K562 (cell line): ENCODE results near the gene RTF1. TPM values are rescaled to one million over a fixed set of nuclear protein-coding genes. Genes with fewer than 3 reads are reported as not detected.

Source experiments
- ATAC-seq: fragments of 200-7000 bp; cut with Tn5 transposase; 3 replicates; pipeline ENCODE4 v1.9.1; 2020; ENCODE audit warnings: moderate library complexity
- BruUV-seq: library from RNA; stranded (reverse); fragments of 400-500 nt; replicated peaks from 2 replicates; lab custom pipeline; 2021; lab: Mats Ljungman, UMichigan
- CTCF ChIA-PET: fragments of 300-600 bp; formaldehyde crosslinking; extraction: SDS; loops from one replicate; lab custom pipeline; 2021; ENCODE audit warnings: low intra/inter-chr PET ratio; lab: Yijun Ruan, JAX
- POLR2A ChIA-PET: fragments of 300-600, 350-650 bp; sonication (Branson Sonifier 250); formaldehyde crosslinking; extraction: SDS; loops from one replicate; lab custom pipeline; 2021; ENCODE audit warnings: antibody characterized with exemption, inconsistent platforms; lab: Yijun Ruan, JAX
- DNase-seq, 4 experiments: peaks; one replicate each; pipeline versions ENCODE4 v3.0.0 to v3.0.0-alpha.2; 2011 to 2018; ENCODE audit warnings: low spot score in 3 of 4, mixed read lengths in 3 of 4; ENCODE audit errors: extremely low read depth in 1 of 4
- FAIRE-seq: peaks from 2 replicates; lab custom pipeline; 2011; peaks lifted over from hg19 to GRCh38; lab: Jason Lieb, UNC
- H2AFZ ChIP-seq: 2 replicates; pipeline ENCODE4 v1.6.0; 2011; ENCODE audit warnings: low read depth, low read length, control low read depth, inconsistent platforms
- H3K27ac ChIP-seq: fragments of 200-600 bp; 3 replicates; pipeline ENCODE4 v1.8.0; 2011; ENCODE audit warnings: low read depth, mild to moderate bottlenecking, control low read depth, inconsistent platforms, low read length, moderate library complexity, mixed read lengths; ENCODE audit errors: extremely low read depth
- H3K27me3 ChIP-seq, 2 experiments: fragments of 300-600 bp in 1 of 2; 2 replicates in 1 of 2; 3 replicates in 1 of 2; pipeline versions ENCODE4 v1.6.0 to v1.8.0; 2011; ENCODE audit warnings: inconsistent platforms in 2 of 2, low read length in 2 of 2, mild to moderate bottlenecking in 1 of 2, mixed read lengths in 1 of 2, moderate library complexity in 1 of 2; ENCODE audit not compliant: control insufficient read depth in 2 of 2, insufficient read depth in 2 of 2
- H3K36me3 ChIP-seq: fragments of 300-600 bp; 3 replicates; pipeline ENCODE4 v1.8.0; 2011; ENCODE audit warnings: mild to moderate bottlenecking, low read length, inconsistent platforms; ENCODE audit not compliant: control insufficient read depth, insufficient read depth
- H3K4me1 ChIP-seq, 2 experiments: fragments of 200-600 bp in 1 of 2; replicated peaks in 1 of 2; 2 replicates in 1 of 2; 3 replicates in 1 of 2; pipeline versions ENCODE4 v1.5.1 to v1.8.0; 2011; ENCODE audit warnings: inconsistent platforms in 2 of 2, low read length in 2 of 2, mild to moderate bottlenecking in 1 of 2, mixed read lengths in 1 of 2, moderate library complexity in 1 of 2; ENCODE audit not compliant: control insufficient read depth in 2 of 2, insufficient read depth in 2 of 2
- H3K4me2 ChIP-seq: 2 replicates; pipeline ENCODE4 v1.6.1; 2011; ENCODE audit warnings: low read length, control low read depth, inconsistent platforms, mixed read lengths; ENCODE audit not compliant: insufficient read depth
- H3K4me3 ChIP-seq: fragments of 200-600 bp; sonication (generic), shearing (Covaris generic); 2 replicates; pipeline ENCODE4 v1.5.1; 2016; ENCODE audit warnings: control low read depth, inconsistent platforms
- H3K79me2 ChIP-seq: fragments of 200-600 bp; 3 replicates; pipeline ENCODE4 v1.8.0; 2011; ENCODE audit warnings: low read length, inconsistent platforms; ENCODE audit not compliant: control insufficient read depth, insufficient read depth
- H3K9ac ChIP-seq, 2 experiments: 2 replicates each; pipeline versions ENCODE4 v1.6.0 to v1.6.1; 2011; ENCODE audit warnings: low read depth in 2 of 2, low read length in 2 of 2, control low read depth in 1 of 2, inconsistent platforms in 1 of 2, mild to moderate bottlenecking in 1 of 2, mixed read lengths in 1 of 2; ENCODE audit not compliant: insufficient read depth in 1 of 2
- H3K9me1 ChIP-seq: one replicate; pipeline ENCODE4 v1.6.0; 2011; ENCODE audit warnings: inconsistent platforms, mild to moderate bottlenecking, low read length, moderate library complexity; ENCODE audit not compliant: control insufficient read depth, insufficient read depth
- H3K9me3 ChIP-seq: replicated peaks from 2 replicates; pipeline ENCODE4 v1.5.1; 2011; ENCODE audit warnings: low read depth, low read length, inconsistent platforms; ENCODE audit not compliant: control insufficient read depth, insufficient read depth
- H4K20me1 ChIP-seq: replicated peaks from 2 replicates; pipeline ENCODE4 v1.6.1; 2011; ENCODE audit warnings: low read length, inconsistent platforms, mixed read lengths; ENCODE audit not compliant: control insufficient read depth, insufficient read depth
- BCL6 ChIP-seq: fragments of 250-450 bp; sonication (Bioruptor Pico); IDR thresholded peaks from 2 replicates; pipeline ENCODE4 v1.4.0; 2020
- CEBPG ChIP-seq, 3 experiments: fragments of 200-800 bp in 1 of 3; sonication (Bioruptor generic) in 1 of 3; sonication (generic) in 1 of 3; formaldehyde crosslinking in 1 of 3; IDR thresholded peaks in 2 of 3; conservative IDR thresholded peaks in 1 of 3; 2 replicates each; pipeline versions ENCODE4 v1.6.1 to v1.8.0; 2016 to 2022; ENCODE audit warnings: missing compliant biosample characterization in 2 of 3, missing genetic modification characterization in 2 of 3, mild to moderate bottlenecking in 1 of 3, missing genetic modification reagents in 1 of 3
- CXXC5 ChIP-seq: fragments of 250-450 bp; sonication (Bioruptor Pico); IDR thresholded peaks from 2 replicates; pipeline ENCODE4 v1.8.0; 2022; ENCODE audit warnings: inconsistent platforms, mild to moderate bottlenecking, moderate library complexity
- DIDO1 ChIP-seq: fragments of 450-650 bp; IDR thresholded peaks from 2 replicates; pipeline ENCODE4 v1.6.1; 2016; ENCODE audit warnings: low read depth, missing biosample characterization, missing genetic modification characterization
- HMGN3 ChIP-seq: IDR thresholded peaks from 2 replicates; pipeline ENCODE4 v1.6.1; 2011; ENCODE audit warnings: borderline replicate concordance, low read depth, mild to moderate bottlenecking, mixed read lengths, low read length; ENCODE audit not compliant: insufficient read length; ENCODE audit errors: extremely low read depth
- HOXB6 ChIP-seq: fragments of 250-450 bp; sonication (Bioruptor Pico); IDR thresholded peaks from 2 replicates; pipeline ENCODE4 v1.5.1; 2022; ENCODE audit warnings: mild to moderate bottlenecking, borderline replicate concordance
- KDM5B ChIP-seq: fragments of 200-600 bp; sonication (generic); IDR thresholded peaks from 2 replicates; pipeline ENCODE4 v1.6.1; 2012; ENCODE audit warnings: low read depth, mild to moderate bottlenecking, moderate library complexity, low read length, control low read depth, inconsistent platforms; ENCODE audit not compliant: insufficient replicate concordance
- MCM5 ChIP-seq: fragments of 450-650 bp; IDR thresholded peaks from 2 replicates; pipeline ENCODE4 v1.6.1; 2016; ENCODE audit warnings: low read depth
- NKRF ChIP-seq: fragments of 450-650 bp; IDR thresholded peaks from 2 replicates; pipeline ENCODE4 v1.6.1; 2016; ENCODE audit warnings: borderline replicate concordance
- NONO ChIP-seq, 2 experiments: fragments of 200-400 bp in 1 of 2; fragments of 450-650 bp in 1 of 2; formaldehyde crosslinking in 1 of 2; IDR thresholded peaks; 2 replicates each; pipeline ENCODE4 v1.6.1; 2017; ENCODE audit warnings: low read depth in 2 of 2, mild to moderate bottlenecking in 2 of 2, moderate library complexity in 2 of 2, low read length in 1 of 2
- PHF8 ChIP-seq: fragments of 200-600 bp; sonication (generic); IDR thresholded peaks from 2 replicates; pipeline ENCODE4 v1.6.1; 2012; ENCODE audit warnings: mixed run types, mild to moderate bottlenecking, inconsistent platforms, low read length, moderate library complexity, borderline replicate concordance
- RBBP5 ChIP-seq: fragments of 200-600 bp; sonication (generic); IDR thresholded peaks from 2 replicates; pipeline ENCODE4 v1.6.1; 2012; ENCODE audit warnings: borderline replicate concordance, mild to moderate bottlenecking, low read length, control low read depth, inconsistent platforms; ENCODE audit not compliant: insufficient read depth, poor library complexity, severe bottlenecking
- SNIP1 ChIP-seq: fragments of 450-650 bp; IDR thresholded peaks from 2 replicates; pipeline ENCODE4 v1.7.1; 2017; ENCODE audit warnings: low read depth, mild to moderate bottlenecking
- WGBS: fragments of 100-300 bp; shearing (Covaris generic); methylation state at CpG from one replicate; pipeline ENCODE4 v1.1.6; 2016; ENCODE audit warnings: low coverage, mixed read lengths; ENCODE audit not compliant: insufficient coverage; ENCODE audit errors: missing lambda C conversion rate; 5-methylcytosine and 5-hydroxymethylcytosine counted together
- in situ Hi-C: fragments of 300-500 bp; cut with MboI; formaldehyde crosslinking; loops from 4 replicates; pipeline ENCODE4 v1.15.0; 2018; ENCODE audit warnings: inconsistent platforms, mixed read lengths
- intact Hi-C: fragments of 100-400 bp; cut with micrococcal nuclease; formaldehyde crosslinking; loops from 2 replicates; pipeline ENCODE4 v1.14.2; 2022
- polyA plus RNA-seq, 8 experiments: library from polyadenylated mRNA; depleted of rRNA in 4 of 8; stranded (reverse) in 5 of 8; unstranded in 3 of 8; fragments of >200 nt; fragmentation: Nextera tagmentation in 2 of 8; fragmentation: Illumina TruSeq in 1 of 8; extraction: Ambion mirVana in 2 of 8; extraction: Trizol in 1 of 8; gene quantifications; 2 replicates each; pipeline versions ENCODE4 v1.2.1 to v1.2.3, GENCODE V29; 2011 to 2014; ENCODE audit warnings: inconsistent platforms in 1 of 8, missing spikeins in 1 of 8
- total RNA-seq, 7 experiments: library from RNA; depleted of rRNA in 6 of 7; stranded (reverse); fragments of >200 nt in 6 of 7; fragmentation: Illumina TruSeq in 2 of 7; extraction: Trizol in 2 of 7; gene quantifications; 2 replicates each; pipeline versions ENCODE4 v1.2.1 to v1.2.3, GENCODE V29; 2011 to 2021; ENCODE audit warnings: low replicate concordance in 1 of 7
- TF ChIP-seq, protein P1 (sequence below): fragments of 250-450 bp; sonication (Bioruptor Pico); IDR thresholded peaks from 2 replicates; pipeline ENCODE4 v1.5.0; 2021; ENCODE audit warnings: mild to moderate bottlenecking, borderline replicate concordance

The RTF1 gene
- total and polyA plus RNA-seq, 9 of the 15 experiments (the other 6 are each of a cell fraction or from before 2014, with no cell fraction given): 7.6 to 69.5 (median 31.5) TPM

DNA sequence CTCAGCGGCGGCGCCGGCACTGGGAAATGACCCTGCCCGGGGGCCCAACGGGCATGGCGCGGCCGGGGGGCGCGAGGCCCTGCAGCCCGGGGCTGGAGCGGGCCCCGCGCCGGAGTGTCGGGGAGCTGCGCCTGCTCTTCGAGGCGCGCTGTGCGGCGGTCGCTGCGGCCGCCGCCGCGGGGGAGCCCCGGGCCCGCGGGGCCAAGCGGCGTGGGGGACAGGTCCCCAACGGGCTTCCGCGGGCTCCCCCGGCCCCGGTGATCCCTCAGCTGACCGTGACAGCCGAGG lies 77.0 kb downstream of the RTF1 start:
- Histone ChIP-seq H3K4me1 (peaks cover 24 to 42% of the 10 kb centered on the region in 2 experiments), H2AFZ (peak overlapping the region; percentile 82), H3K9me1 (no peaks in the 10 kb centered on the region), H3K4me3 (peak overlapping the region; percentile 60), H3K79me2 (peaks cover 36% of the 10 kb centered on the region), H3K9me3 (no peaks in the 10 kb centered on the region), H3K27ac (peak overlapping the region; percentile 74; the same call in 2 of the 3 replicates), H3K27me3 (no peaks in the 10 kb centered on the region), H3K9ac (peak overlapping the region; percentile 61 to 94), H3K36me3 (0 out of 3 replicates have a peak, but pooled peaks cover 6% of the 10 kb centered on the region), H4K20me1 (no peaks in the 10 kb centered on the region), H3K4me2 (peak overlapping the region; percentile 90)
- in situ Hi-C loops (no loop called here), intact Hi-C loops (loop anchor here (2.0 to 5.0 kb wide), 2 partner anchors 19 to 478 kb away; partner anchors contain the start of genes EHD4 and LTK)
- WGBS: 0% methylated on average over 3 of the region's 41 CpGs
- FAIRE-seq: no peak
- BruUV-seq: no TSS peak
- POLR2A ChIA-PET: interaction anchor here (0.6 to 1.7 kb wide), 4 partner anchors 9 to 37 kb away, joined by 3 to 14 read pairs (median 4); no protein-coding TSS in a partner anchor
- ATAC-seq: peak; percentile 2; the same call in 2 of the 3 replicates
- DNase-seq: no peak
- CTCF ChIA-PET: no interaction called here
- TF ChIP-seq PHF8 (peak; percentile 2; the same call in 1 of the 2 replicates), NKRF (no peak), SNIP1 (no peak), CXXC5 (CRISPR knock-in tag) (0 out of 2 replicates have a peak, but pooled peaks have one; percentile 60), DIDO1 (tag) (no peak), RBBP5 (peak; percentile 11), NONO (IDR thresholded peaks at IDR 0.05; ENCODE audit: low read depth in 2 of 2, low read length in 1 of 2) (0 out of 4 replicates have a peak, but pooled peaks of 1 of the 2 experiments have one; percentile 12), KDM5B (peak; percentile 19), HMGN3 (no peak), BCL6 (CRISPR knock-in tag) (no peak), HOXB6 (CRISPR knock-in tag) (no peak), MCM5 (no peak), CEBPG (CRISPR knock-in tag; IDR thresholded peaks at IDR 0.05) (no peak), CEBPG (tag; conservative IDR thresholded peaks at IDR 0.05 in 1 of 2, IDR thresholded peaks at IDR 0.05 in 1 of 2) (no peak)
- TF ChIP-seq, protein P1, sequence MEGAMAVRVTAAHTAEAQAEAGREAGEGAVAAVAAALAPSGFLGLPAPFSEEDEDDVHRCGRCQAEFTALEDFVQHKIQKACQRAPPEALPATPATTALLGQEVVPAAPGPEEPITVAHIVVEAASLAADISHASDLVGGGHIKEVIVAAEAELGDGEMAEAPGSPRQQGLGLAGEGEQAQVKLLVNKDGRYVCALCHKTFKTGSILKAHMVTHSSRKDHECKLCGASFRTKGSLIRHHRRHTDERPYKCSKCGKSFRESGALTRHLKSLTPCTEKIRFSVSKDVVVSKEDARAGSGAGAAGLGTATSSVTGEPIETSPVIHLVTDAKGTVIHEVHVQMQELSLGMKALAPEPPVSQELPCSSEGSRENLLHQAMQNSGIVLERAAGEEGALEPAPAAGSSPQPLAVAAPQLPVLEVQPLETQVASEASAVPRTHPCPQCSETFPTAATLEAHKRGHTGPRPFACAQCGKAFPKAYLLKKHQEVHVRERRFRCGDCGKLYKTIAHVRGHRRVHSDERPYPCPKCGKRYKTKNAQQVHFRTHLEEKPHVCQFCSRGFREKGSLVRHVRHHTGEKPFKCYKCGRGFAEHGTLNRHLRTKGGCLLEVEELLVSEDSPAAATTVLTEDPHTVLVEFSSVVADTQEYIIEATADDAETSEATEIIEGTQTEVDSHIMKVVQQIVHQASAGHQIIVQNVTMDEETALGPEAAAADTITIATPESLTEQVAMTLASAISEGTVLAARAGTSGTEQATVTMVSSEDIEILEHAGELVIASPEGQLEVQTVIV (CRISPR knock-in tag): 0 out of 2 replicates have a peak, but pooled peaks have one; percentile 14
